22Rv1 (cell line): Measurements from ENCODE around the gene FLACC1.
"Not testable (repeated sequence)": the region's sequence is repeated elsewhere in the genome, so short reads cannot be mapped to it uniquely, and the experiment has no call there.

Experiments
- CTCF ChIP-seq: fragments of 450-650 bp; IDR thresholded peaks from 2 replicates; pipeline ENCODE4 v1.5.1; 2017; ENCODE audit warnings: mild to moderate bottlenecking
- ZFX ChIP-seq: fragments of 450-650 bp; IDR thresholded peaks from 2 replicates; pipeline ENCODE4 v1.6.1; 2017; ENCODE audit warnings: antibody characterized with exemption, borderline replicate concordance

DNA sequence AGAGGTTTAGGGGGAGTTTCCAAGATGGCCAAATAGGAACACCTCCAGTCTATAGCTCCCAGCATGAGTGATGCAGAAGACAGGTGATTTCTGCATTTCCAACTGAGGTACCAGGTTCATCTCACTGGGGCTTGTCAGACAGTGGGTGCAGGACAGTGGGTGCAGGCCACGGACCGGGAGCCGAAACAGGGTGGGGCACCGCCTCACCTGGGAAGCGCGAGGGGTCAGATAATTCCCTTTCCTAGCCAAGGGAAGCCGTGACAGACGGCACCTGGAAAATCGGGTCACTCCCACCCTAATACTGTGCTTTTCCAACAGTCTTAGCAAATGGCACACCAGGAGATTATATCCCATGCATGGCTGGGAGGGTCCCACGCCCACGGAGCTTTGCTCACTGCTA is 57.2 kb downstream of the FLACC1 start:
- TF ChIP-seq CTCF, ZFX: not testable (repeated sequence)
